GM12878 (cell line): ENCODE results near the gene ZSCAN25. TPM values are rescaled to one million over a fixed set of nuclear protein-coding genes. Genes with fewer than 3 reads are reported as not detected.

Experiments used
- ATAC-seq: fragments of 200-7000 bp; cut with Tn5 transposase; 3 replicates; pipeline ENCODE4 v1.9.1; 2020; ENCODE audit warnings: mild to moderate bottlenecking, moderate library complexity
- BruUV-seq: library from RNA; stranded (reverse); fragments of 400-500 nt; replicated peaks from 2 replicates; lab custom pipeline; 2021; lab: Mats Ljungman, UMichigan
- CTCF ChIA-PET: fragments of 300-600 bp; sonication (Branson Sonifier 250); formaldehyde crosslinking; extraction: SDS; loops from one replicate; lab custom pipeline; 2021; ENCODE audit warnings: inconsistent platforms; lab: Yijun Ruan, JAX
- POLR2A ChIA-PET: fragments of 350-600 bp; formaldehyde crosslinking; extraction: SDS; loops from one replicate; lab custom pipeline; 2021; ENCODE audit warnings: inconsistent platforms; lab: Charles Lee
- RAD21 ChIA-PET: fragments of 300-600 bp; sonication (Branson Sonifier 250); formaldehyde crosslinking; loops from one replicate; lab custom pipeline; 2023; ENCODE audit warnings: antibody characterized with exemption; ENCODE audit not compliant: unreplicated experiment; lab: Charles Lee
- SMC1A ChIA-PET: fragments of 300-600 bp; sonication (Branson Sonifier 250); formaldehyde crosslinking; loops from one replicate; lab custom pipeline; 2023; ENCODE audit not compliant: unreplicated experiment, uncharacterized antibody; lab: Charles Lee
- DNase-seq: peaks from one replicate; pipeline ENCODE4 v3.0.0-alpha.2; 2011; ENCODE audit warnings: low read depth, low spot score
- FAIRE-seq: peaks from 3 replicates; lab custom pipeline; 2011; peaks lifted over from hg19 to GRCh38; lab: Jason Lieb, UNC
- H2AFZ ChIP-seq: 2 replicates; pipeline ENCODE4 v1.6.0; 2011; ENCODE audit warnings: low read depth, low read length, control low read depth; ENCODE audit not compliant: control insufficient read depth
- H3K27ac ChIP-seq: 2 replicates; pipeline ENCODE4 v1.5.1; 2011; ENCODE audit warnings: control low read depth; ENCODE audit not compliant: control insufficient read depth, insufficient read depth
- H3K27me3 ChIP-seq, 2 experiments: replicated peaks in 1 of 2; 2 replicates each; pipeline versions ENCODE4 v1.6.0 to v1.6.1; 2011; ENCODE audit warnings: low read length in 1 of 2; ENCODE audit not compliant: control insufficient read depth in 2 of 2, insufficient read depth in 2 of 2
- H3K36me3 ChIP-seq, 2 experiments: 2 replicates each; pipeline ENCODE4 v1.5.1; 2011; ENCODE audit warnings: low read length in 1 of 2; ENCODE audit not compliant: control insufficient read depth in 2 of 2, insufficient read depth in 2 of 2
- H3K4me1 ChIP-seq: 2 replicates; pipeline ENCODE4 v1.6.1; 2011; ENCODE audit warnings: mild to moderate bottlenecking, low read length, moderate library complexity, mixed read lengths; ENCODE audit not compliant: control insufficient read depth, insufficient read depth
- H3K4me2 ChIP-seq: 2 replicates; pipeline ENCODE4 v1.6.0; 2011; ENCODE audit warnings: control low read depth; ENCODE audit not compliant: control insufficient read depth, insufficient read depth
- H3K4me3 ChIP-seq: fragments of 200-600 bp; sonication (generic); 2 replicates; pipeline ENCODE4 v1.5.1; 2016
- H3K79me2 ChIP-seq: 2 replicates; pipeline ENCODE4 v1.6.0; 2011; ENCODE audit warnings: low read length; ENCODE audit not compliant: control insufficient read depth, insufficient read depth
- H3K9ac ChIP-seq: 2 replicates; pipeline ENCODE4 v1.8.0; 2011; ENCODE audit warnings: low read length, control low read depth, mixed read lengths; ENCODE audit not compliant: control insufficient read depth, insufficient read depth
- H3K9me3 ChIP-seq: replicated peaks from 3 replicates; pipeline ENCODE4 v1.5.1; 2011; ENCODE audit warnings: mild to moderate bottlenecking, low read length; ENCODE audit not compliant: control insufficient read depth, insufficient read depth
- H4K20me1 ChIP-seq: 2 replicates; pipeline ENCODE4 v1.6.0; 2011; ENCODE audit not compliant: control insufficient read depth, insufficient read depth
- JUNB ChIP-seq: IDR thresholded peaks from 2 replicates; pipeline ENCODE4 v1.6.1; 2016; ENCODE audit warnings: antibody characterized with exemption, mild to moderate bottlenecking
- WGBS: methylation state at CpG from one replicate; pipeline ENCODE4 v1.1.6; 2016; ENCODE audit warnings: low lambda C conversion rate; ENCODE audit not compliant: insufficient replicate concordance, insufficient coverage; ENCODE audit errors: missing lambda C conversion rate; 5-methylcytosine and 5-hydroxymethylcytosine counted together
- in situ Hi-C: fragments of 300-500 bp; cut with MboI; formaldehyde crosslinking; loops from 9 replicates; pipeline ENCODE4 v1.14.3; 2018; ENCODE audit warnings: mixed read lengths
- intact Hi-C: fragments of 100-400 bp; cut with micrococcal nuclease; formaldehyde crosslinking; loops from one replicate; pipeline ENCODE4 v1.14.2; 2022; ENCODE audit not compliant: unreplicated experiment
- polyA plus RNA-seq, 11 experiments: library from polyadenylated mRNA; depleted of rRNA in 4 of 11; unstranded in 6 of 11; stranded (reverse) in 5 of 11; fragments of >200 nt; fragmentation: Nextera tagmentation in 4 of 11; fragmentation: Illumina TruSeq in 1 of 11; extraction: Ambion mirVana in 4 of 11; extraction: Trizol in 1 of 11; gene quantifications; 1 replicate in 1 of 11; 2 replicates in 10 of 11; pipeline versions ENCODE4 v1.2.1 to v1.2.3, GENCODE V29; 2011 to 2016; ENCODE audit warnings: inconsistent platforms in 2 of 11, missing spikeins in 2 of 11, low read depth in 1 of 11
- total RNA-seq, 4 experiments: library from RNA; depleted of rRNA in 3 of 4; stranded (reverse); fragments of >200 nt in 3 of 4; fragmentation: Illumina TruSeq in 1 of 4; extraction: Trizol in 1 of 4; gene quantifications; 2 replicates each; pipeline versions ENCODE4 v1.2.1 to v1.2.3, GENCODE V29; 2013 to 2021
- TF ChIP-seq, protein P1 (sequence below): fragments of 450-650 bp; conservative IDR thresholded peaks from 2 replicates; pipeline ENCODE4 v1.6.1; 2017; ENCODE audit warnings: mild to moderate bottlenecking, moderate library complexity
- TF ChIP-seq, protein P2 (sequence below): fragments of 150-350 bp; IDR thresholded peaks from 2 replicates; pipeline ENCODE4 v1.6.1; 2014; ENCODE audit warnings: mild to moderate bottlenecking, low read depth, low read length

Gene ZSCAN25
- total and polyA plus RNA-seq, 10 of the 15 experiments (the other 5 are each of a cell fraction or from before 2014, with no cell fraction given), result 0.79 to 15.6 (median 9.6) TPM

DNA sequence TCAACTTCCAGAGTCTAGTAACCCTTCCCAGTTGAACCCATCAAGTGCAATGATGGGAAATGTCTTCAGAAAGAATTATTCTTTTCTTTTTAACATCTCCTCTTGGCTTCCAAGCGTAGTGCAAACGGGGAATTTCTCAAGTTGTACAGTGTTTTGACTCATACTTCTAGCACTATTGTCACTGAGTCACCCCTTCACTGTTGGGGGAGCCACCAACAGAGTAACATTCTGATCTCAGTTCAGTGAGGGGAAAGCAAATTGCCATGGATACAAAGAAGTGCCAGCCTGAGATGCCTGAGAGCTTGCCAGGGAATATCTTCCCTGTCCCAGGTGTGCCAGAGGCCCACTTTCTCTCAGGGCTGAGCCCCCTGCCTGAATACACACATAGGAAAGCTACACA lies 32.1 kb downstream of the ZSCAN25 start:
- BruUV-seq, result no TSS peak
- Histone ChIP-seq H3K27me3 (no peaks in the 10 kb centered on the region), H4K20me1 (no peaks in the 10 kb centered on the region), H3K36me3 (no peaks in the 10 kb centered on the region; a peak in 2 of 4 replicates), H2AFZ (no peak overlapping the region), H3K9ac (no peak overlapping the region), H3K9me3 (no peaks in the 10 kb centered on the region), H3K4me1 (no peaks in the 10 kb centered on the region), H3K27ac (no peak overlapping the region), H3K4me2 (no peak overlapping the region), H3K4me3 (no peak overlapping the region), H3K79me2 (no peaks in the 10 kb centered on the region)
- CTCF ChIA-PET, result no interaction called here
- intact Hi-C loops, result no loop called here
- ATAC-seq (no peak), DNase-seq (no peak), FAIRE-seq (no peak)
- 83% methylated on average over 2 of the region's 2 CpGs for WGBS
- in situ Hi-C loops, result no loop called here
- SMC1A ChIA-PET, result no interaction called here
- RAD21 ChIA-PET, result no interaction called here
- TF ChIP-seq, protein P1, sequence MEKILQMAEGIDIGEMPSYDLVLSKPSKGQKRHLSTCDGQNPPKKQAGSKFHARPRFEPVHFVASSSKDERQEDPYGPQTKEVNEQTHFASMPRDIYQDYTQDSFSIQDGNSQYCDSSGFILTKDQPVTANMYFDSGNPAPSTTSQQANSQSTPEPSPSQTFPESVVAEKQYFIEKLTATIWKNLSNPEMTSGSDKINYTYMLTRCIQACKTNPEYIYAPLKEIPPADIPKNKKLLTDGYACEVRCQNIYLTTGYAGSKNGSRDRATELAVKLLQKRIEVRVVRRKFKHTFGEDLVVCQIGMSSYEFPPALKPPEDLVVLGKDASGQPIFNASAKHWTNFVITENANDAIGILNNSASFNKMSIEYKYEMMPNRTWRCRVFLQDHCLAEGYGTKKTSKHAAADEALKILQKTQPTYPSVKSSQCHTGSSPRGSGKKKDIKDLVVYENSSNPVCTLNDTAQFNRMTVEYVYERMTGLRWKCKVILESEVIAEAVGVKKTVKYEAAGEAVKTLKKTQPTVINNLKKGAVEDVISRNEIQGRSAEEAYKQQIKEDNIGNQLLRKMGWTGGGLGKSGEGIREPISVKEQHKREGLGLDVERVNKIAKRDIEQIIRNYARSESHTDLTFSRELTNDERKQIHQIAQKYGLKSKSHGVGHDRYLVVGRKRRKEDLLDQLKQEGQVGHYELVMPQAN, result no peak
- no peak for TF ChIP-seq JUNB
- TF ChIP-seq, protein P2, sequence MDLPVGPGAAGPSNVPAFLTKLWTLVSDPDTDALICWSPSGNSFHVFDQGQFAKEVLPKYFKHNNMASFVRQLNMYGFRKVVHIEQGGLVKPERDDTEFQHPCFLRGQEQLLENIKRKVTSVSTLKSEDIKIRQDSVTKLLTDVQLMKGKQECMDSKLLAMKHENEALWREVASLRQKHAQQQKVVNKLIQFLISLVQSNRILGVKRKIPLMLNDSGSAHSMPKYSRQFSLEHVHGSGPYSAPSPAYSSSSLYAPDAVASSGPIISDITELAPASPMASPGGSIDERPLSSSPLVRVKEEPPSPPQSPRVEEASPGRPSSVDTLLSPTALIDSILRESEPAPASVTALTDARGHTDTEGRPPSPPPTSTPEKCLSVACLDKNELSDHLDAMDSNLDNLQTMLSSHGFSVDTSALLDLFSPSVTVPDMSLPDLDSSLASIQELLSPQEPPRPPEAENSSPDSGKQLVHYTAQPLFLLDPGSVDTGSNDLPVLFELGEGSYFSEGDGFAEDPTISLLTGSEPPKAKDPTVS, result no peak
- POLR2A ChIA-PET, result interaction anchor here (0.6 kb wide), 1 partner anchor 89 kb away, joined by 4 read pairs; no protein-coding TSS in a partner anchor
